Astrocyte (in vitro differentiated cells and primary cell): ENCODE results near the gene C1orf226. TPM values are rescaled to one million over a fixed set of nuclear protein-coding genes. Genes with fewer than 3 reads are reported as not detected.

ENCODE experiments used
- DNase-seq: peaks from one replicate; pipeline ENCODE4 v3.0.0-alpha.2; 2010; ENCODE audit warnings: low read depth
- FAIRE-seq: peaks from 2 replicates; lab custom pipeline; 2011; peaks lifted over from hg19 to GRCh38; lab: Jason Lieb, UNC
- H2AFZ ChIP-seq: 2 replicates; pipeline ENCODE4 v1.6.0; 2012; ENCODE audit warnings: low read depth, low read length, inconsistent platforms
- H3K27ac ChIP-seq: 2 replicates; pipeline ENCODE4 v1.5.1; 2011; ENCODE audit warnings: low read depth, low read length, inconsistent platforms
- H3K27me3 ChIP-seq: 2 replicates; pipeline ENCODE4 v1.6.0; 2011; ENCODE audit warnings: low read length, inconsistent platforms; ENCODE audit not compliant: insufficient read depth
- H3K36me3 ChIP-seq: 2 replicates; pipeline ENCODE4 v1.5.1; 2011; ENCODE audit warnings: low read length, inconsistent platforms; ENCODE audit not compliant: insufficient read depth
- H3K4me1 ChIP-seq: 2 replicates; pipeline ENCODE4 v1.5.1; 2011; ENCODE audit warnings: low read length, inconsistent platforms; ENCODE audit not compliant: insufficient read depth
- H3K4me2 ChIP-seq: 2 replicates; pipeline ENCODE4 v1.6.0; 2012; ENCODE audit warnings: low read length, inconsistent platforms
- H3K4me3 ChIP-seq: 2 replicates; pipeline ENCODE4 v1.5.1; 2011; ENCODE audit warnings: low read depth, mild to moderate bottlenecking, low read length, inconsistent platforms; ENCODE audit not compliant: insufficient read depth
- H3K79me2 ChIP-seq: 2 replicates; pipeline ENCODE4 v1.6.0; 2012; ENCODE audit warnings: mild to moderate bottlenecking, low read length, inconsistent platforms; ENCODE audit not compliant: insufficient read depth
- H3K9ac ChIP-seq: 2 replicates; pipeline ENCODE4 v1.6.0; 2012; ENCODE audit warnings: mild to moderate bottlenecking, low read length, inconsistent platforms
- H3K9me3 ChIP-seq: 2 replicates; pipeline ENCODE4 v1.5.1; 2012; ENCODE audit warnings: low read depth, mild to moderate bottlenecking, low read length, inconsistent platforms; ENCODE audit not compliant: insufficient read depth
- H4K20me1 ChIP-seq: 2 replicates; pipeline ENCODE4 v1.6.0; 2012; ENCODE audit warnings: low read length, inconsistent platforms; ENCODE audit not compliant: insufficient read depth
- H3K27ac Mint-ChIP-seq: one replicate; pipeline ENCODE4 v1.8.0; 2021; ENCODE audit warnings: mild to moderate bottlenecking, mixed read lengths; ENCODE audit not compliant: unreplicated experiment
- H3K27me3 Mint-ChIP-seq: one replicate; pipeline ENCODE4 v1.8.0; 2021; ENCODE audit warnings: low read depth, mixed read lengths; ENCODE audit not compliant: unreplicated experiment
- H3K36me3 Mint-ChIP-seq: one replicate; pipeline ENCODE4 v1.8.0; 2021; ENCODE audit warnings: low read depth, mixed read lengths; ENCODE audit not compliant: unreplicated experiment
- H3K4me1 Mint-ChIP-seq: one replicate; pipeline ENCODE4 v1.8.0; 2021; ENCODE audit warnings: low read depth, mixed read lengths; ENCODE audit not compliant: unreplicated experiment
- H3K4me3 Mint-ChIP-seq: one replicate; pipeline ENCODE4 v1.8.0; 2021; ENCODE audit warnings: mild to moderate bottlenecking, moderate library complexity, mixed read lengths; ENCODE audit not compliant: unreplicated experiment
- H3K9me3 Mint-ChIP-seq: one replicate; pipeline ENCODE4 v1.8.0; 2021; ENCODE audit warnings: mild to moderate bottlenecking, mixed read lengths; ENCODE audit not compliant: unreplicated experiment
- EZH2 ChIP-seq: IDR thresholded peaks from 2 replicates; pipeline ENCODE4 v1.6.1; 2012; ENCODE audit warnings: mild to moderate bottlenecking, low read length, inconsistent platforms; ENCODE audit not compliant: insufficient read depth
- total RNA-seq: library from RNA; stranded (reverse); gene quantifications from 2 replicates; pipeline ENCODE4 v1.2.1, GENCODE V29; 2021
- TF ChIP-seq, protein P1 (sequence below): IDR thresholded peaks from 2 replicates; pipeline ENCODE4 v1.5.1; 2011; ENCODE audit warnings: low read depth, mild to moderate bottlenecking, inconsistent platforms, low read length, moderate library complexity; ENCODE audit not compliant: insufficient read depth

C1orf226 gene
- total RNA-seq, 1 donor from 2014 or later, result 0.73 TPM

DNA sequence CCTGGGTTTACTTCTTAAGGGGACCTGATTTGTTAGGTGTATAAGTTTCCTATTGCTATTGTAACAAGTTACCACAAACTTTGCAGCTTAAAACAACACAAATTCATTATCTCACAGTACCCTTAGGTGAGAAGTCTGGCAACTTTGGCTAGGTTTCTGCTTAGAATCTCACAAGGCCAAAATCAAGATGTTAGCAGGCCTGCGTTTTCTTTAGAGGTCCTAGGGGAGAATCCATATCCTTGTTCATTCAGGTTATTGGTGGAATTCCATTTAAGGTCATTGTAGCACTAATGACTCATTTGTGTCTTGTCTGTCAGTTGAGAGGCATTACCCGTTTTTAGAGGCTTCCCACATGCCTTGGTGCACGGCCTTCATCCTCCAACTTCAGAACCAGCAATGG, 38.6 kb downstream of the C1orf226 start:
- no peak for FAIRE-seq

DNA sequence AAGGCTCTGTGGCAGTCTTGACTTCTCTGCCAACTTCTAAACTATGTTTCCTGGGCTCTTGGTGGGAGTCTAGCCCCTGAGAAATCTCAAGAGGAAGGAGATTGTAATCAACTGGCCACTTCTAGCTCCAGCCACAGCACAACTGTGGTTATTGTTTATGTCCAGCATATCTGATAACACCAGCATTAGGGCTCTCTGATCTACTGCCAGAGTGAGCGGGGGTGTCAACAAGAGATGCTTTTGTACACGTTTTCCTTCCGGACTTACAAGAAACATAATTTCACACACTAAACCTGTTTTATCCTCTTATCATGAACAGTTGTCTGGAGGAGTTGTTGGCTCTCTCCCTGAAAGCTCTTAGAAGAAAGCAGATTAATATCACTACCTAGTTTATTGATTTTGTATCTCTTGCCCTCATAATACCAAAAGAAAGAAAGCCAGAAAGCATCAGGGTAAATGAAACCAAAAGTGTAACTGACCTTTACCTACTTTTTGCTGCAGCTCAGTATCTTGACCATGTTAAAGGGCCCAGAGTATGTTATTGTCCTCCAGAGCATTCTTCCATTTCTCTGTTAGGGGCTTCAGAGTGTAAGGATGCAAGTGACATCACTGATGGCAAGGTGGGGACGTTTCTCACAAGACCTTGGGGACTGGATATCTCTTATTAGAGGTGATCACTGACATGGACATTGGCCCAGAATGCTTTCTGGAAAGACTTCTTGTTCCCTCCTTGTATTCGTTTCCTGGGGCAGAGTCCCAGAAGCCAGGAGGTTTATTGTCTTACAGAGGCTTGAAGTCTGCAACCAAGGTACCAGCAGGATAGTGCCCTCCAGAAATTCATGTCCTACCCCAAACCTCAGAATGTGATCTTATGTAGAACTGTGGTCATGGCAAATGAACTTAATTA, 40.0 kb downstream of the C1orf226 start:
- FAIRE-seq (no peak), DNase-seq (no peak)
- H4K20me1 ChIP-seq, result no peaks in the 10 kb centered on the region
- H3K36me3 Mint-ChIP-seq, result no peaks in the 10 kb centered on the region
- no peaks in the 10 kb centered on the region for H3K4me1 Mint-ChIP-seq
- H3K4me1 ChIP-seq, result no peaks in the 10 kb centered on the region
- peaks cover 1% of the 10 kb centered on the region for H3K9me3 Mint-ChIP-seq
- no peak overlapping the region for H3K4me3 ChIP-seq
- no peaks in the 10 kb centered on the region for H3K27me3 ChIP-seq
- H3K36me3 ChIP-seq, result no peaks in the 10 kb centered on the region
- no peak overlapping the region for H2AFZ ChIP-seq
- TF ChIP-seq, protein P1, sequence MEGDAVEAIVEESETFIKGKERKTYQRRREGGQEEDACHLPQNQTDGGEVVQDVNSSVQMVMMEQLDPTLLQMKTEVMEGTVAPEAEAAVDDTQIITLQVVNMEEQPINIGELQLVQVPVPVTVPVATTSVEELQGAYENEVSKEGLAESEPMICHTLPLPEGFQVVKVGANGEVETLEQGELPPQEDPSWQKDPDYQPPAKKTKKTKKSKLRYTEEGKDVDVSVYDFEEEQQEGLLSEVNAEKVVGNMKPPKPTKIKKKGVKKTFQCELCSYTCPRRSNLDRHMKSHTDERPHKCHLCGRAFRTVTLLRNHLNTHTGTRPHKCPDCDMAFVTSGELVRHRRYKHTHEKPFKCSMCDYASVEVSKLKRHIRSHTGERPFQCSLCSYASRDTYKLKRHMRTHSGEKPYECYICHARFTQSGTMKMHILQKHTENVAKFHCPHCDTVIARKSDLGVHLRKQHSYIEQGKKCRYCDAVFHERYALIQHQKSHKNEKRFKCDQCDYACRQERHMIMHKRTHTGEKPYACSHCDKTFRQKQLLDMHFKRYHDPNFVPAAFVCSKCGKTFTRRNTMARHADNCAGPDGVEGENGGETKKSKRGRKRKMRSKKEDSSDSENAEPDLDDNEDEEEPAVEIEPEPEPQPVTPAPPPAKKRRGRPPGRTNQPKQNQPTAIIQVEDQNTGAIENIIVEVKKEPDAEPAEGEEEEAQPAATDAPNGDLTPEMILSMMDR, result no peak
- TF ChIP-seq EZH2, result no peak
- H3K4me3 Mint-ChIP-seq, result no peak overlapping the region
- peaks cover 3% of the 10 kb centered on the region for H3K27me3 Mint-ChIP-seq
- no peaks in the 10 kb centered on the region for H3K79me2 ChIP-seq
- no peak overlapping the region for H3K9ac ChIP-seq
- H3K27ac Mint-ChIP-seq, result no peak overlapping the region
- H3K27ac ChIP-seq, result no peak overlapping the region
- no peak overlapping the region for H3K4me2 ChIP-seq
- no peaks in the 10 kb centered on the region for H3K9me3 ChIP-seq

More for the DNA sequence above, 38.6 kb downstream of the C1orf226 start:
- Histone ChIP-seq H3K4me1 (no peaks in the 10 kb centered on the region), H3K4me3 (no peak overlapping the region), H3K36me3 (no peaks in the 10 kb centered on the region), H3K79me2 (no peaks in the 10 kb centered on the region), H3K9ac (no peak overlapping the region), H3K27me3 (no peaks in the 10 kb centered on the region), H3K9me3 (no peaks in the 10 kb centered on the region), H2AFZ (no peak overlapping the region), H4K20me1 (no peaks in the 10 kb centered on the region), H3K27ac (no peak overlapping the region), H3K4me2 (no peak overlapping the region)
- H3K9me3 Mint-ChIP-seq, result peaks cover 1% of the 10 kb centered on the region
- DNase-seq, result no peak
- H3K27me3 Mint-ChIP-seq, result peaks cover 3% of the 10 kb centered on the region
- no peak overlapping the region for H3K4me3 Mint-ChIP-seq
- H3K4me1 Mint-ChIP-seq, result no peaks in the 10 kb centered on the region
- no peaks in the 10 kb centered on the region for H3K36me3 Mint-ChIP-seq
- no peak overlapping the region for H3K27ac Mint-ChIP-seq
- TF ChIP-seq, protein P1, result no peak
- no peak for TF ChIP-seq EZH2
